PC-3 (cell line): ENCODE results near the gene SHLD1. TPM values are rescaled to one million over a fixed set of nuclear protein-coding genes. Genes with fewer than 3 reads are reported as not detected.

Source experiments
- ATAC-seq: fragments of 200-7000 bp; cut with Tn5 transposase; 2 replicates; pipeline ENCODE4 v1.9.1; 2020; ENCODE audit warnings: mild to moderate bottlenecking, moderate library complexity
- BruUV-seq: library from RNA; stranded (reverse); fragments of 400-500 nt; replicated peaks from 2 replicates; lab custom pipeline; 2021; lab: Mats Ljungman, UMichigan
- CTCF ChIA-PET: fragments of 300-600 bp; sonication (Branson Sonifier 250); formaldehyde crosslinking; loops from one replicate; lab custom pipeline; 2022; ENCODE audit warnings: antibody characterized with exemption; lab: Charles Lee
- POLR2A ChIA-PET: fragments of 300-600 bp; sonication (Branson Sonifier 250); formaldehyde crosslinking; loops from one replicate; lab custom pipeline; 2022; ENCODE audit warnings: antibody characterized with exemption; ENCODE audit not compliant: unreplicated experiment; lab: Charles Lee
- DNase-seq: peaks from one replicate; pipeline ENCODE4 v3.0.0-alpha.2; 2015
- H2AFZ ChIP-seq: fragments of 300-600 bp; sonication (generic); 2 replicates; pipeline ENCODE4 v1.6.0; 2016; ENCODE audit warnings: antibody characterized with exemption, low read length
- H3F3A ChIP-seq: fragments of 300-600 bp; sonication (generic); one replicate; pipeline ENCODE4 v1.6.0; 2017; ENCODE audit warnings: antibody characterized with exemption, low read length, control low read depth, mild to moderate bottlenecking; ENCODE audit not compliant: unreplicated experiment
- H3K27ac ChIP-seq: fragments of 300-600 bp; sonication (generic); 2 replicates; pipeline ENCODE4 v1.5.1; 2016; ENCODE audit warnings: mild to moderate bottlenecking, low read length
- H3K27me3 ChIP-seq: fragments of 300-600 bp; sonication (generic); 2 replicates; pipeline ENCODE4 v1.6.1; 2016; ENCODE audit warnings: low read length, mixed read lengths
- H3K36me3 ChIP-seq: fragments of 300-600 bp; sonication (generic); 2 replicates; pipeline ENCODE4 v1.6.1; 2016; ENCODE audit warnings: low read depth, mixed run types, low read length, mixed read lengths
- H3K4me1 ChIP-seq: fragments of 300-600 bp; sonication (generic); 2 replicates; pipeline ENCODE4 v1.5.1; 2016; ENCODE audit warnings: low read length; ENCODE audit not compliant: insufficient read depth
- H3K4me2 ChIP-seq: fragments of 300-600 bp; sonication (generic); 2 replicates; pipeline ENCODE4 v1.6.0; 2016; ENCODE audit warnings: low read length
- H3K4me3 ChIP-seq: fragments of 300-600 bp; sonication (generic); 2 replicates; pipeline ENCODE4 v1.5.1; 2016; ENCODE audit warnings: mild to moderate bottlenecking, low read length, mixed read lengths
- H3K79me2 ChIP-seq: fragments of 300-600 bp; sonication (generic); 2 replicates; pipeline ENCODE4 v1.6.1; 2017; ENCODE audit warnings: low read length, mixed read lengths
- H3K9ac ChIP-seq: fragments of 300-600 bp; sonication (generic); 2 replicates; pipeline ENCODE4 v1.6.0; 2016; ENCODE audit warnings: mild to moderate bottlenecking, low read length
- H3K9me2 ChIP-seq: fragments of 300-600 bp; sonication (generic); replicated peaks from 2 replicates; pipeline ENCODE4 v1.6.1; 2016; ENCODE audit warnings: mixed run types, low read length, mixed read lengths
- H3K9me3 ChIP-seq: fragments of 300-600 bp; sonication (generic); 2 replicates; pipeline ENCODE4 v1.6.1; 2016; ENCODE audit warnings: low read length, mixed read lengths
- H4K20me1 ChIP-seq: fragments of 300-600 bp; sonication (generic); 2 replicates; pipeline ENCODE4 v1.6.1; 2016; ENCODE audit warnings: low read length, mixed read lengths
- CTCF ChIP-seq: fragments of 300-600 bp; sonication (generic); conservative IDR thresholded peaks from 2 replicates; pipeline ENCODE4 v1.5.1; 2017; ENCODE audit warnings: antibody characterized with exemption, low read depth, mild to moderate bottlenecking, low read length
- EZH2 ChIP-seq: fragments of 300-600 bp; sonication (generic); IDR thresholded peaks from one replicate; pipeline ENCODE4 v1.6.1; 2017; ENCODE audit warnings: antibody characterized with exemption, mild to moderate bottlenecking, low read length; ENCODE audit not compliant: unreplicated experiment
- EZH2phosphoT487 ChIP-seq: fragments of 300-600 bp; sonication (generic); IDR thresholded peaks from 2 replicates; pipeline ENCODE4 v1.6.1; 2018; ENCODE audit warnings: mild to moderate bottlenecking, antibody characterized with exemption, low read length, borderline replicate concordance
- intact Hi-C: fragments of 100-400 bp; cut with micrococcal nuclease; formaldehyde crosslinking; loops from 2 replicates; pipeline ENCODE4 v1.9.0; 2023
- total RNA-seq: library from RNA; depleted of rRNA; stranded (reverse); fragments of >200 nt; gene quantifications from 2 replicates; pipeline ENCODE4 v1.2.3, GENCODE V29; 2014

SHLD1 gene
- total RNA-seq, 1 experiment from 2014 or later: 3.4 TPM

- no peak overlapping the region for H2AFZ ChIP-seq
- no peak overlapping the region for H3K27ac ChIP-seq
- no peaks in the 10 kb centered on the region for H3K9me2 ChIP-seq
- H4K20me1 ChIP-seq: no peaks in the 10 kb centered on the region
- H3K27me3 ChIP-seq: peaks cover 30% of the 10 kb centered on the region; the same call in 1 of the 2 replicates
- no peak for TF ChIP-seq EZH2phosphoT487
- TF ChIP-seq CTCF: no peak
- no peak for TF ChIP-seq EZH2
- no peak overlapping the region for H3K9ac ChIP-seq
- no TSS peak for BruUV-seq
- no peaks in the 10 kb centered on the region for H3K79me2 ChIP-seq
- CTCF ChIA-PET: no interaction called here
- intact Hi-C loops: no loop called here
- H3K4me2 ChIP-seq: no peak overlapping the region
- DNase-seq (no peak), ATAC-seq (peak; percentile 9; the same call in 1 of the 2 replicates)
- H3K36me3 ChIP-seq: no peaks in the 10 kb centered on the region
- no peaks in the 10 kb centered on the region for H3K9me3 ChIP-seq
- no peaks in the 10 kb centered on the region for H3K4me1 ChIP-seq
- POLR2A ChIA-PET: interaction anchor here (0.5 kb wide), 1 partner anchor 1133 kb away, joined by 3 read pairs; no protein-coding TSS in a partner anchor
- H3K4me3 ChIP-seq: no peak overlapping the region
- H3F3A ChIP-seq: no peaks in the 10 kb centered on the region
Measured at GRCh38 chr20:5881703-5882102, 131.5 kb downstream of the SHLD1 start.

GRCh38 chr20:5882166-5882565 is 132.0 kb downstream of the SHLD1 start:
- H3K9ac ChIP-seq: no peak overlapping the region
- DNase-seq (no peak), ATAC-seq (peak; percentile 80)
- no peaks in the 10 kb centered on the region for H3K9me3 ChIP-seq
- H3K9me2 ChIP-seq: no peaks in the 10 kb centered on the region
- H2AFZ ChIP-seq: no peak overlapping the region
- no peaks in the 10 kb centered on the region for H3K79me2 ChIP-seq
- no peaks in the 10 kb centered on the region for H3K4me1 ChIP-seq
- H3K27me3 ChIP-seq: peaks cover 35% of the 10 kb centered on the region; the same call in 1 of the 2 replicates
- no peak overlapping the region for H3K27ac ChIP-seq
- intact Hi-C loops: no loop called here
- ChIA-PET POLR2A (no interaction called here), CTCF (no interaction called here)
- BruUV-seq: no TSS peak
- no peak overlapping the region for H3K4me2 ChIP-seq
- H3F3A ChIP-seq: no peaks in the 10 kb centered on the region
- no peaks in the 10 kb centered on the region for H3K36me3 ChIP-seq
- TF ChIP-seq EZH2: no peak
- no peak for TF ChIP-seq EZH2phosphoT487
- no peak for TF ChIP-seq CTCF
- H4K20me1 ChIP-seq: no peaks in the 10 kb centered on the region
- no peak overlapping the region for H3K4me3 ChIP-seq

- Histone ChIP-seq H3K27ac (no peak overlapping the region), H3K27me3 (peaks cover 44% of the 10 kb centered on the region; the same call in 1 of the 2 replicates)
Measured at GRCh38 chr20:5884465-5885335, 134.5 kb downstream of the SHLD1 start.

More at GRCh38 chr20:5884465-5885335, 134.5 kb downstream of the SHLD1 start:
- no peaks in the 10 kb centered on the region for H3F3A ChIP-seq
- H3K4me2 ChIP-seq: no peak overlapping the region
- ChIA-PET POLR2A (no interaction called here), CTCF (no interaction called here)
- H4K20me1 ChIP-seq: no peaks in the 10 kb centered on the region
- no peaks in the 10 kb centered on the region for H3K4me1 ChIP-seq
- DNase-seq (no peak), ATAC-seq (no peak)
- H3K9me3 ChIP-seq: no peaks in the 10 kb centered on the region
- H3K79me2 ChIP-seq: no peaks in the 10 kb centered on the region
- no TSS peak for BruUV-seq
- H3K36me3 ChIP-seq: no peaks in the 10 kb centered on the region
- H3K4me3 ChIP-seq: no peak overlapping the region
- intact Hi-C loops: no loop called here
- no peak overlapping the region for H3K9ac ChIP-seq
- TF ChIP-seq CTCF: no peak
- TF ChIP-seq EZH2phosphoT487: no peak
- TF ChIP-seq EZH2: no peak
- H2AFZ ChIP-seq: no peak overlapping the region
- no peaks in the 10 kb centered on the region for H3K9me2 ChIP-seq
